Measurements from ENCODE around the gene SLC17A2. TPM values are rescaled to one million over a fixed set of nuclear protein-coding genes. Genes with fewer than 3 reads are reported as not detected.

Gene SLC17A2
- total RNA-seq, 1 donor from 2014 or later = not detected

DNA sequence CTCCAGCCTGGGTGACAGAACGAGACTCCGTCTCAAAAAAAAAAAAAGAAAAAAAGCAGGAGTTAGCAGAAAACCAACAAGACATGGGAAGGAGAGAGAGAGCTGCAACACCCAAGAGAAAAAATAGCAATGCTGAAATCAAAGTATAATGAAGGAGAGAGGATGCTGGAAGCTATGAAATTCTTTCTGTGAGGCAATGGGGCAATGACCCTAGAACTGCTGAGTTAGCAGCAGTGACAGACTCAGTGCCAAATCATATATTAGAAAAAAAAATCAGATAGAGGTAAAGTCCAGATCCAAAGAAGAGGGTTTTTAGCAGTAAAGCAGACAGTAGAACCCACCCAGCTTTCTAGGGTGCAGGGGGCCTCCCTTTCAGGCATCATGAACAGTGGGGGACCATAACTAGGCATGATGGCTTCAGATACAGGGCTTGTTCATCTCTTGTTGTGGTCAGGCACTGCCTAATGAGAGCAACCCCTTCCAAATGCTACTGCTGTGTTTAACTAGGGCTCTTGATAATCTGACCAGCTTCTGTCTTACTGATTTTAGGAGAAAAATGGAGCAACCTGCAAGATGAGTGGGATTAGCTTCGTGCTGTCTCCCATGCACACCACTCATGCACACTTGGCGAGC is 26.9 kb downstream of the SLC17A2 start:
- Histone ChIP-seq H3K4me3 (ENCODE audit: low read length in 3 of 3) (no peak overlapping the region), H3K9me3 (ENCODE audit: control insufficient read depth in 3 of 3, low read length in 3 of 3) (no peaks in the 10 kb centered on the region), H3K9ac (ENCODE audit: low read depth in 1 of 3, low read length in 3 of 3) (no peak overlapping the region), H3K27me3 (ENCODE audit: control insufficient read depth in 3 of 3, insufficient read depth in 3 of 3, low read length in 3 of 3) (no peaks in the 10 kb centered on the region), H3K27ac (ENCODE audit: low read depth, low read length) (no peak overlapping the region), H3K36me3 (ENCODE audit: control insufficient read depth in 3 of 3, insufficient read depth in 3 of 3, low read length in 3 of 3) (no peaks in the 10 kb centered on the region), H3K4me1 (ENCODE audit: control insufficient read depth in 3 of 3, insufficient read depth in 3 of 3, low read length in 3 of 3) (no peaks in the 10 kb centered on the region)

DNA sequence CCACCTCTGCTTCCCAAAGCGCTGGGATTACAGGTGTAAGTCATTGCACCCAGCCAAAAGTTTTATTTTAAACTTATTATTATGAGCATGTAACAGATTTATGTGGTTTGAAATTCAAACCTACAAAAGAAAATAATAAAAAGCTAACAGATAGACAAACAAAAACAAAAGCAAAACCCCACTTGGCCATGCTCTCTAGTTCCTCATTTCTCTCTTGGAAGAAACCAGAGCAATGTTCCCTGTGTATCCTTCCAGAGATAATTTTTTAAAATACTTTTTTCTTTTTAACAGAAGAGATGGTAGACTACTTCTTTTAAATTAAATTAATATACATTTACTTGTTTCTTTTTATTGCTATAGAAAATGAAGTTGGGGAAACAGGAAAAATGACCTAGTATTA is 28.4 kb downstream of the SLC17A2 start:
- H3K27me3 ChIP-seq (ENCODE audit: control insufficient read depth in 3 of 3, insufficient read depth in 3 of 3, low read length in 3 of 3) = no peaks in the 10 kb centered on the region
- no peak overlapping the region for H3K4me3 ChIP-seq (ENCODE audit: low read length in 3 of 3)
- no peaks in the 10 kb centered on the region for H3K9me3 ChIP-seq (ENCODE audit: control insufficient read depth in 3 of 3, low read length in 3 of 3)
- no peaks in the 10 kb centered on the region for H3K4me1 ChIP-seq (ENCODE audit: control insufficient read depth in 3 of 3, insufficient read depth in 3 of 3, low read length in 3 of 3)
- no peak overlapping the region for H3K27ac ChIP-seq (ENCODE audit: low read depth, low read length)
- no peak overlapping the region for H3K9ac ChIP-seq (ENCODE audit: low read depth in 1 of 3, low read length in 3 of 3)
- H3K36me3 ChIP-seq (ENCODE audit: control insufficient read depth in 3 of 3, insufficient read depth in 3 of 3, low read length in 3 of 3) = no peaks in the 10 kb centered on the region

DNA sequence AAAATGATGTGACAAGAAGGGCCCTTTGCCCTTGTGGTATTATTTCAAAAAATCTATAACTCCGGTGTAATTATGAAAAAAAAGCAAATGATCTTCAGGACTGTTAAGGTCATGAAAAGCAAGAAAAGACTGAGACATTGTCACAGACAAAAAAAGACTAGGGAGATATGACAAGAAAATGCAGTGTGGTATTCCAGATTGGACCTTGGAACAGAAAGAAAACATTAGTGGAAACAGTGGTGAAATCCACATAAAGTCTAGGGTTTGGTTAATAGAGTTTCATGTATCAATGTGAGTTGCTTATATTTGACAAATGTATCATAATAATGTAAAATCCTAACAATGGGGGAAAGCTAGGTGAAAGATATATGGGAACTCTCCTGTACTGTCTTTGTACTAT is 29.6 kb downstream of the SLC17A2 start:
- H3K4me3 ChIP-seq (ENCODE audit: low read length in 3 of 3) = no peak overlapping the region
- H3K4me1 ChIP-seq (ENCODE audit: control insufficient read depth in 3 of 3, insufficient read depth in 3 of 3, low read length in 3 of 3) = no peaks in the 10 kb centered on the region
- H3K9me3 ChIP-seq (ENCODE audit: control insufficient read depth in 3 of 3, low read length in 3 of 3) = no peaks in the 10 kb centered on the region
- no peak overlapping the region for H3K27ac ChIP-seq (ENCODE audit: low read depth, low read length)
- H3K9ac ChIP-seq (ENCODE audit: low read depth in 1 of 3, low read length in 3 of 3) = no peak overlapping the region
- H3K27me3 ChIP-seq (ENCODE audit: control insufficient read depth in 3 of 3, insufficient read depth in 3 of 3, low read length in 3 of 3) = no peaks in the 10 kb centered on the region
- H3K36me3 ChIP-seq (ENCODE audit: control insufficient read depth in 3 of 3, insufficient read depth in 3 of 3, low read length in 3 of 3) = no peaks in the 10 kb centered on the region

DNA sequence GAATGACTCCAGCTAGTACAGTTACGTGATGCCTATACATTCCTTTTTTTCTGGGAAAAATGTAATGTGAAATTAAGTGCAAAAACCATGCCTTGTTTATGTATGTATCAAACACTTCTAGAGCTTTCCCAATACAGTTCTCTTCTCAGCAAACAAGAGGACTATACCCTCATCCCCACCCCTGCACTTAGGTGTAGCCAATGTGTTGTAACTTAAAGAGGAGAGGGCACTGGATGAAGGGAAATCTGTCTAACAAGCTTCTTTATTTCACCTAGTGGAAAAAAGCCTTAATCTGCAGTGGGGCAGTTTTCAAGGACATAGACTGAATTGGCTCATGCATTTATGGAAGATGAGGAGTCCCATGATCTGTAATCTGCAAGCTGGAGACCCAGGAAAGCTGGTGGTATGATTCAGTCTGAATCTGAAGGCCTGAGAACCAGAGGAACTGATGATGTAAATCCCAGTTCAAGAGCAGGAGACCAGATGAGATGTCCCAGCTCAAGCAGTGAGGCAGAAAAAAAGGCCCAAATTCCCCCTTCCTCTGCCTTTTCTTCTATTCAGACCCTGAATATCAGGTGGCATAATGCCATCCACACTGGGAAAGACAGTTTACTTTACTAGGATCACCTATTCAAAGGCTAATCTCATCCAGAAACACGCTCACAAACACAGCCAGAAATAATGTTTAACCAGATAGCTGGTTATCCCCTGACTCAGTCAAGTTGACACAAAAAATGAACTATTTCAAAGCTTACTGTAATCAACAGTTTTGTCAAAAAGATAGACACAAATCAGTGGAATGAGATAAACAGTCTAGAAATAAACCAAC is 30.7 kb downstream of the SLC17A2 start:
- no peak overlapping the region for H3K4me3 ChIP-seq (ENCODE audit: low read length in 3 of 3)
- no peaks in the 10 kb centered on the region for H3K4me1 ChIP-seq (ENCODE audit: control insufficient read depth in 3 of 3, insufficient read depth in 3 of 3, low read length in 3 of 3)
- no peaks in the 10 kb centered on the region for H3K36me3 ChIP-seq (ENCODE audit: control insufficient read depth in 3 of 3, insufficient read depth in 3 of 3, low read length in 3 of 3)
- no peaks in the 10 kb centered on the region for H3K9me3 ChIP-seq (ENCODE audit: control insufficient read depth in 3 of 3, low read length in 3 of 3)
- no peaks in the 10 kb centered on the region for H3K27me3 ChIP-seq (ENCODE audit: control insufficient read depth in 3 of 3, insufficient read depth in 3 of 3, low read length in 3 of 3)
- no peak overlapping the region for H3K9ac ChIP-seq (ENCODE audit: low read depth in 1 of 3, low read length in 3 of 3)
- no peak overlapping the region for H3K27ac ChIP-seq (ENCODE audit: low read depth, low read length)

DNA sequence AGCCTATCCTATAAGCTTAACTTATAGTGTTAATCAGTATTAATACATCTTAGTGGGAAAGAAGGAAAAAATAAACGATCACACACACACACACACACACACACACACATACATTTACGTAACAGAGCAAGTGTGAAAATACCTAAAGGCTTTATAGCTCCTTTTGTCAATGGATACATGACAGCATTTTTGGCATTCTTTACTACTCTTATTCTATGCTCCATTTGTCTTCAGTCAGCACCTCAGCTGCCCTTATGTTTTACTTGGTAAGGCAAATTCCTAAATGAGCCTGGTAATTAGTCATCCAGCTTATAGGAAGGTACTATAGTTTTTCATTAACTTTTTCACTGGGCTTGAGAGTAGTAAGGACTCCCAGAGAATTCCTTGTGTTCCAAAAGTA is 31.4 kb downstream of the SLC17A2 start:
- no peak overlapping the region for H3K27ac ChIP-seq (ENCODE audit: low read depth, low read length)
- no peak overlapping the region for H3K9ac ChIP-seq (ENCODE audit: low read depth in 1 of 3, low read length in 3 of 3)
- no peak overlapping the region for H3K4me3 ChIP-seq (ENCODE audit: low read length in 3 of 3)
- no peaks in the 10 kb centered on the region for H3K36me3 ChIP-seq (ENCODE audit: control insufficient read depth in 3 of 3, insufficient read depth in 3 of 3, low read length in 3 of 3)
- no peaks in the 10 kb centered on the region for H3K9me3 ChIP-seq (ENCODE audit: control insufficient read depth in 3 of 3, low read length in 3 of 3)
- H3K27me3 ChIP-seq (ENCODE audit: control insufficient read depth in 3 of 3, insufficient read depth in 3 of 3, low read length in 3 of 3) = no peaks in the 10 kb centered on the region
- no peaks in the 10 kb centered on the region for H3K4me1 ChIP-seq (ENCODE audit: control insufficient read depth in 3 of 3, insufficient read depth in 3 of 3, low read length in 3 of 3)

DNA sequence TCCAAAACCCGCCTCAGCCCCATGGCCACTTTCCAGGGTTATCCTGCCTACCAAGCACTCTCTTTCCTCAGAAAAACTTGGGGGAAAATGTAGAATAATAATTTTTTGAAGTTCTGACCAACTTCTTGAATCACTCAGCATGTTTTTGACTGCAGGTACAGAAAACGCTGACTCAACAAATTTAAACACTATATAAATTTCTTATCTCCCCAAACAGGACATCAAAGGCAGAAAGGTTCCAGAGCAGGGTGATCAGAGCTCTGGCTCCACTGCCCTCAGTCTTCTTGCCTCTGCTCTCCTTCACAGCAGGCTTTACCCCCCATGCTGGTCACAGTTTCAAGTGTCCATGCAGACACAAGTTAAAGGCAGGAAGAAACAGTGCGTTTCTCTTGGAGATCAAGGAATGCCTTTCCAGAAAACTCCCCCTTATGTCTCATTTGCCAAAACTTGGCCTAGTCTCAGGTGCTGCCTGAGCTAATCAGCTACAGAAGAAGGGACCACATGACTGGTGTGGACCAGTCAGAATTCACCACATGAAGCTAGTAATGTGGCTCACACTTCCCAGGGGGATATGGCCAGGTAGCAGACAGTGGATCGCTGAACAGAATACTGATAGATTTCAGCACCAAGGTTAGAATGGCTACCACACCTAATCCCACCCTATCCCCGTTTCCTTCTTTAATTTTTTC is 32.1 kb downstream of the SLC17A2 start:
- H3K9ac ChIP-seq (ENCODE audit: low read depth in 1 of 3, low read length in 3 of 3) = no peak overlapping the region
- no peak overlapping the region for H3K4me3 ChIP-seq (ENCODE audit: low read length in 3 of 3)
- no peaks in the 10 kb centered on the region for H3K9me3 ChIP-seq (ENCODE audit: control insufficient read depth in 3 of 3, low read length in 3 of 3)
- no peak overlapping the region for H3K27ac ChIP-seq (ENCODE audit: low read depth, low read length)
- H3K4me1 ChIP-seq (ENCODE audit: control insufficient read depth in 3 of 3, insufficient read depth in 3 of 3, low read length in 3 of 3) = no peaks in the 10 kb centered on the region
- H3K27me3 ChIP-seq (ENCODE audit: control insufficient read depth in 3 of 3, insufficient read depth in 3 of 3, low read length in 3 of 3) = no peaks in the 10 kb centered on the region
- no peaks in the 10 kb centered on the region for H3K36me3 ChIP-seq (ENCODE audit: control insufficient read depth in 3 of 3, insufficient read depth in 3 of 3, low read length in 3 of 3)

DNA sequence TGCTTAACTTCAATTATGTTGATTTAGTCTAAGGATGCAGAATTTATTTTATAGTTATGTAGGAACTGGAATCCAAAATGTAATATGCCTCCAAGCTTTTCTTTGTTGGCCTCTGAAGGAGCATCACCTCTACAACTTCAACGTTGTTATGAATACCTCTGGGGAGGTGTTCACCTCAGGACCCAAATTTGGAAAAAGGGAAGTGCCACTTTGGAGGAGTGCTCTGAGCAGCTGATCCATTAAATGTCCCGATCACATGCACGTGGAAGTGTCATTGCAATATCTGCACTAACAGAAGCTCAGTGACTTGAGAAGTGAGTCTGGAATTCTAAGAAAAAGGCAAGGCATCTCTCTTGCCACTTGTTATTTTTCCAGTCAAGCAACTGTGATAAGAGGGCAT is 34.2 kb downstream of the SLC17A2 start:
- Histone ChIP-seq H3K9ac (ENCODE audit: low read depth in 1 of 3, low read length in 3 of 3) (no peak overlapping the region), H3K4me3 (ENCODE audit: low read length in 3 of 3) (no peak overlapping the region), H3K4me1 (ENCODE audit: control insufficient read depth in 3 of 3, insufficient read depth in 3 of 3, low read length in 3 of 3) (no peaks in the 10 kb centered on the region), H3K27ac (ENCODE audit: low read depth, low read length) (no peak overlapping the region), H3K27me3 (ENCODE audit: control insufficient read depth in 3 of 3, insufficient read depth in 3 of 3, low read length in 3 of 3) (no peaks in the 10 kb centered on the region), H3K36me3 (ENCODE audit: control insufficient read depth in 3 of 3, insufficient read depth in 3 of 3, low read length in 3 of 3) (no peaks in the 10 kb centered on the region), H3K9me3 (ENCODE audit: control insufficient read depth in 3 of 3, low read length in 3 of 3) (no peaks in the 10 kb centered on the region)

DNA sequence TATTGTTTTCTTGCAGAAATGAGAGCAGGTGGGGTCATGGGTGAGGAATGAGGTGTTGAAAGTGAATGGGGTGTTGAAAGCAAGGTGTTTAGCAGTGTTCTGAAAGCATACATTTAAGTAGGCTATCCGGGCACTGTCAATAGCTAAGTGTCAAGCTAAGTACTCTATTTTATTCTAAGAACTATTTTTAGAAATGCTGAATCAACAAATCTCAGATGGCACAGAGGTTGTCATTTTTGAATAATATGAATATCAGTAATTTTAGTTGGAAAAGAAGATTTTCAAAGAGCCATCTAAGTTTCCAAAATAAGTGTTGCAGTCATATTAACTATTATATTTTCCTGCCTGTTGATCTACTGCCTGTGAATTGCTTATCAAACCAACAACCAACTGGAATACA is 34.7 kb downstream of the SLC17A2 start:
- Histone ChIP-seq H3K4me3 (ENCODE audit: low read length in 3 of 3) (no peak overlapping the region), H3K27me3 (ENCODE audit: control insufficient read depth in 3 of 3, insufficient read depth in 3 of 3, low read length in 3 of 3) (no peaks in the 10 kb centered on the region), H3K9me3 (ENCODE audit: control insufficient read depth in 3 of 3, low read length in 3 of 3) (no peaks in the 10 kb centered on the region), H3K36me3 (ENCODE audit: control insufficient read depth in 3 of 3, insufficient read depth in 3 of 3, low read length in 3 of 3) (no peaks in the 10 kb centered on the region), H3K4me1 (ENCODE audit: control insufficient read depth in 3 of 3, insufficient read depth in 3 of 3, low read length in 3 of 3) (no peaks in the 10 kb centered on the region), H3K27ac (ENCODE audit: low read depth, low read length) (no peak overlapping the region), H3K9ac (ENCODE audit: low read depth in 1 of 3, low read length in 3 of 3) (no peak overlapping the region)

DNA sequence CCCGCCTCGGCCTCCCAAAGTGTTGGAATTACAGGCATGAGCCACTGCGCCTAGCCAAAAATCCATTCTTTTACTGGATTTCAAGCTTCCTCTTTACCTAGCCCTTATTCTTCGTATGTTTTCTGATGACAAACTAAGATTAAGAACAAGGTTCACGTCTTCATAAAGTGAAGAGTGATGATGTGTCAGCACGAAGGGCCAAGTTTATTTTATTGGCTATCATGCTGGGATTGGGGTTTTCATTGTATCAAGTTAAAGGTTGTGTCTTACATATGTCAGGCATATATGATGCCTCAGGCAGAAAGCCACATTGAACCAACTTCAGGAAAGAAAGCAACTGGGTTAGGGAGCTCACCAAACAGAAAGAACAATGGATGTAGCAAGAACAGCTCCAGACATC is 36.7 kb downstream of the SLC17A2 start:
- H3K27me3 ChIP-seq (ENCODE audit: control insufficient read depth in 3 of 3, insufficient read depth in 3 of 3, low read length in 3 of 3) = no peaks in the 10 kb centered on the region
- no peak overlapping the region for H3K9ac ChIP-seq (ENCODE audit: low read depth in 1 of 3, low read length in 3 of 3)
- no peaks in the 10 kb centered on the region for H3K9me3 ChIP-seq (ENCODE audit: control insufficient read depth in 3 of 3, low read length in 3 of 3)
- no peaks in the 10 kb centered on the region for H3K4me1 ChIP-seq (ENCODE audit: control insufficient read depth in 3 of 3, insufficient read depth in 3 of 3, low read length in 3 of 3)
- no peak overlapping the region for H3K27ac ChIP-seq (ENCODE audit: low read depth, low read length)
- no peak overlapping the region for H3K4me3 ChIP-seq (ENCODE audit: low read length in 3 of 3)
- no peaks in the 10 kb centered on the region for H3K36me3 ChIP-seq (ENCODE audit: control insufficient read depth in 3 of 3, insufficient read depth in 3 of 3, low read length in 3 of 3)

DNA sequence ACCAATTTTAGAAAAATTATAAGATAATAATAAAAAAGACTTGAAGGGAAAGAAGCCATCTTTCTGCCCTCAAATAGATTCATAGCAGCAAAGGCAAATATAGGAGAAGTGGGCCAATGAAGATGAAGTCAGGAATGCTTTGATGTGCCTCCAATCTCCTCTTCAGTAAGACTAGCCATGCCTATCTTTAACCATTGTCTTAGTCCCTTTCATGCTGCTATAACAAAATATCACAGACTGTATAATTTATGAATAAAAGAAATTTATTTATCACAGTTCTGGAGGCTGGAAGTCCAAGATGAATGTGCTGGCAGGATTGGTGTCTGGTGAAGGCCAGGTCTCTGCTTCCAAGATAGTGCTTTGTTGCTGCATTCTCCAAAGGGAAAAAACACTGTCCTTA is 37.6 kb downstream of the SLC17A2 start:
- H3K9me3 ChIP-seq (ENCODE audit: control insufficient read depth in 3 of 3, low read length in 3 of 3) = no peaks in the 10 kb centered on the region
- H3K36me3 ChIP-seq (ENCODE audit: control insufficient read depth in 3 of 3, insufficient read depth in 3 of 3, low read length in 3 of 3) = no peaks in the 10 kb centered on the region
- H3K4me1 ChIP-seq (ENCODE audit: control insufficient read depth in 3 of 3, insufficient read depth in 3 of 3, low read length in 3 of 3) = no peaks in the 10 kb centered on the region
- no peak overlapping the region for H3K9ac ChIP-seq (ENCODE audit: low read depth in 1 of 3, low read length in 3 of 3)
- H3K4me3 ChIP-seq (ENCODE audit: low read length in 3 of 3) = no peak overlapping the region
- H3K27me3 ChIP-seq (ENCODE audit: control insufficient read depth in 3 of 3, insufficient read depth in 3 of 3, low read length in 3 of 3) = no peaks in the 10 kb centered on the region
- no peak overlapping the region for H3K27ac ChIP-seq (ENCODE audit: low read depth, low read length)

Measured in skeletal muscle tissue (tissue), 4 donors.